Mesenchymal stem cell (in vitro differentiated cells and primary cell): ENCODE data around the gene CASP2.

Experiments used
- DNase-seq: peaks from one replicate; pipeline ENCODE4 v3.0.0-alpha.2; 2013
- H2AFZ ChIP-seq: one replicate; pipeline ENCODE4 v1.6.1; 2013; ENCODE audit warnings: low read depth, mild to moderate bottlenecking, control low read depth, inconsistent platforms, low read length, moderate library complexity
- H2AK5ac ChIP-seq: 2 replicates; pipeline ENCODE4 v1.6.1; 2013; ENCODE audit warnings: low read length, moderate library complexity, mild to moderate bottlenecking, inconsistent platforms; ENCODE audit not compliant: severe bottlenecking
- H2BK120ac ChIP-seq: one replicate; pipeline ENCODE4 v1.6.1; 2013; ENCODE audit warnings: low read depth, mild to moderate bottlenecking, inconsistent platforms, low read length, moderate library complexity
- H2BK12ac ChIP-seq, 2 experiments: one replicate each; pipeline ENCODE4 v1.6.1; 2013; ENCODE audit warnings: inconsistent platforms in 2 of 2, low read length in 2 of 2, mild to moderate bottlenecking in 2 of 2, moderate library complexity in 2 of 2, control low read depth in 1 of 2
- H2BK15ac ChIP-seq: one replicate; pipeline ENCODE4 v1.6.1; 2013; ENCODE audit warnings: mild to moderate bottlenecking, low read depth, inconsistent platforms; ENCODE audit not compliant: poor library complexity, severe bottlenecking
- H2BK5ac ChIP-seq: 2 replicates; pipeline ENCODE4 v1.6.1; 2013; ENCODE audit warnings: low read depth, mild to moderate bottlenecking, low read length, control low read depth, inconsistent platforms; ENCODE audit not compliant: poor library complexity, severe bottlenecking
- H3K14ac ChIP-seq, 2 experiments: one replicate each; pipeline ENCODE4 v1.6.1; 2013; ENCODE audit warnings: inconsistent platforms in 2 of 2, low read length in 2 of 2, control low read depth in 1 of 2, mild to moderate bottlenecking in 1 of 2, moderate library complexity in 1 of 2
- H3K18ac ChIP-seq, 2 experiments: one replicate each; pipeline ENCODE4 v1.6.1; 2013; ENCODE audit warnings: inconsistent platforms in 2 of 2, low read length in 2 of 2, control low read depth in 1 of 2, low read depth in 1 of 2, mild to moderate bottlenecking in 1 of 2
- H3K23ac ChIP-seq, 2 experiments: one replicate each; pipeline ENCODE4 v1.6.1; 2013; ENCODE audit warnings: inconsistent platforms in 2 of 2, low read length in 2 of 2, mild to moderate bottlenecking in 2 of 2, moderate library complexity in 2 of 2, control low read depth in 1 of 2
- H3K27ac ChIP-seq: 2 replicates; pipeline ENCODE4 v1.5.1; 2013; ENCODE audit warnings: mild to moderate bottlenecking, moderate library complexity, low read length, control low read depth, inconsistent platforms; ENCODE audit not compliant: poor library complexity, severe bottlenecking
- H3K27me3 ChIP-seq, 2 experiments: 2 replicates each; pipeline versions ENCODE4 v1.6.1 to v1.7.0; 2013; ENCODE audit warnings: low read length in 2 of 2, mild to moderate bottlenecking in 2 of 2, moderate library complexity in 2 of 2, control low read depth in 1 of 2, inconsistent platforms in 1 of 2; ENCODE audit not compliant: control insufficient read depth in 1 of 2, insufficient read depth in 1 of 2
- H3K36me3 ChIP-seq, 2 experiments: 2 replicates each; pipeline versions ENCODE4 v1.6.1 to v1.7.0; 2013; ENCODE audit warnings: low read length in 2 of 2, control low read depth in 1 of 2, inconsistent platforms in 1 of 2, low read depth in 1 of 2, mild to moderate bottlenecking in 1 of 2; ENCODE audit not compliant: insufficient read depth in 2 of 2, control insufficient read depth in 1 of 2
- H3K4ac ChIP-seq, 2 experiments: one replicate each; pipeline ENCODE4 v1.6.1; 2013; ENCODE audit warnings: inconsistent platforms in 2 of 2, low read length in 2 of 2, mild to moderate bottlenecking in 2 of 2, moderate library complexity in 2 of 2, control low read depth in 1 of 2, low read depth in 1 of 2
- H3K4me1 ChIP-seq: 2 replicates; pipeline ENCODE4 v1.6.1; 2013; ENCODE audit warnings: low read depth, low read length, control low read depth; ENCODE audit not compliant: control insufficient read depth, insufficient read depth
- H3K4me2 ChIP-seq: 2 replicates; pipeline ENCODE4 v1.6.1; 2013; ENCODE audit warnings: low read length, mild to moderate bottlenecking, inconsistent platforms; ENCODE audit not compliant: poor library complexity, severe bottlenecking
- H3K4me3 ChIP-seq, 2 experiments: 2 replicates each; pipeline versions ENCODE4 v1.5.1 to v1.7.0; 2013; ENCODE audit warnings: low read length in 2 of 2, mild to moderate bottlenecking in 2 of 2, control low read depth in 1 of 2, low read depth in 1 of 2; ENCODE audit not compliant: insufficient read depth in 1 of 2
- H3K79me1 ChIP-seq: replicated peaks from 2 replicates; pipeline ENCODE4 v1.6.1; 2013; ENCODE audit warnings: mild to moderate bottlenecking, control low read depth, low read length, inconsistent platforms; ENCODE audit not compliant: poor library complexity, severe bottlenecking
- H3K9ac ChIP-seq: 2 replicates; pipeline ENCODE4 v1.7.0; 2013; ENCODE audit warnings: mild to moderate bottlenecking, low read length, moderate library complexity
- H3K9me3 ChIP-seq: 2 replicates; pipeline ENCODE4 v1.7.0; 2013; ENCODE audit warnings: mild to moderate bottlenecking, low read length; ENCODE audit not compliant: control insufficient read depth
- H4K8ac ChIP-seq: one replicate; pipeline ENCODE4 v1.6.1; 2013; ENCODE audit warnings: inconsistent platforms, mild to moderate bottlenecking, low read length, moderate library complexity
- H4K91ac ChIP-seq: one replicate; pipeline ENCODE4 v1.6.1; 2013; ENCODE audit warnings: mild to moderate bottlenecking, low read length, inconsistent platforms
- WGBS: methylation state at CpG from one replicate; pipeline ENCODE4 v1.1.7; 2013; ENCODE audit warnings: mixed read lengths; 5-methylcytosine and 5-hydroxymethylcytosine counted together

The CASP2 gene

DNA sequence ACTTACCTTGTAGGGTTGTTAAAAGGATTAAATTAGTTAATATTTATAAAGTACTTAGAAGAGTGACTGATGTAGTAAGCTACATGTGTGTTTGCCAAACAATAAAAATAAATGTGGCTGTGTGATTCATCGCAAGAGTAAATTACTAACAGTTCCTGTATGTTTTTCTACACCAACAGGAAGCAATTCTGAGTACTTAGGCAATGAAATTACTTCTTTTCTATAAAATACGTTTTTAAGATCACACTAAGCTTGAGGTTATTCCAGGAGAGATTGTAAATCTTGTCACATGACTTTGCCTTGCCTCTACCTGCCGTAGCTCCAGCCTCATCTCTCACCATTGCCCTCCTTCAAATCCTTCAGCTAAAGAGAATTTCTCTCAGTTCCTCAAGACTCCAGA lies 43.0 kb upstream of the CASP2 start:
- H3K4me2 ChIP-seq = no peak overlapping the region
- no peak overlapping the region for H2BK15ac ChIP-seq
- no peak for DNase-seq
- H3K79me1 ChIP-seq = no peaks in the 10 kb centered on the region
- H2BK120ac ChIP-seq = no peak overlapping the region
- H3K4me1 ChIP-seq = peaks cover 5% of the 10 kb centered on the region
- H2BK12ac ChIP-seq = no peak overlapping the region
- no peak overlapping the region for H4K91ac ChIP-seq
- no peaks in the 10 kb centered on the region for H3K27me3 ChIP-seq
- H2BK5ac ChIP-seq = no peak overlapping the region
- H3K18ac ChIP-seq = no peak overlapping the region
- no peak overlapping the region for H4K8ac ChIP-seq
- H3K9ac ChIP-seq = peak overlapping the region; percentile 21
- no peak overlapping the region for H2AFZ ChIP-seq
- no peak overlapping the region for H3K27ac ChIP-seq
- 46% methylated on average over 2 of the region's 3 CpGs for WGBS
- H3K23ac ChIP-seq = no peak overlapping the region
- H3K14ac ChIP-seq = no peak overlapping the region
- H3K4me3 ChIP-seq = no peak overlapping the region
- no peak overlapping the region for H2AK5ac ChIP-seq
- H3K9me3 ChIP-seq = no peaks in the 10 kb centered on the region
- H3K36me3 ChIP-seq = no peaks in the 10 kb centered on the region
- no peak overlapping the region for H3K4ac ChIP-seq

- Histone ChIP-seq H2BK120ac (no peak overlapping the region), H3K27ac (no peak overlapping the region), H3K23ac (no peak overlapping the region), H4K8ac (no peak overlapping the region), H3K18ac (no peak overlapping the region), H3K4me2 (no peak overlapping the region), H3K36me3 (no peaks in the 10 kb centered on the region), H3K27me3 (no peaks in the 10 kb centered on the region), H3K79me1 (no peaks in the 10 kb centered on the region), H3K9me3 (no peaks in the 10 kb centered on the region), H2BK15ac (no peak overlapping the region), H4K91ac (no peak overlapping the region), H3K14ac (no peak overlapping the region), H3K4ac (no peak overlapping the region), H2AK5ac (no peak overlapping the region), H3K9ac (no peak overlapping the region), H3K4me3 (no peak overlapping the region), H2BK12ac (no peak overlapping the region), H2AFZ (no peak overlapping the region), H2BK5ac (no peak overlapping the region), H3K4me1 (peaks cover 5% of the 10 kb centered on the region)
- WGBS = no CpG with 5 or more reads among the region's 1 CpG
- DNase-seq = no peak
These were observed 40.8 kb upstream of the CASP2 start for GRCh38 chr7:143247372-143247771.

DNA sequence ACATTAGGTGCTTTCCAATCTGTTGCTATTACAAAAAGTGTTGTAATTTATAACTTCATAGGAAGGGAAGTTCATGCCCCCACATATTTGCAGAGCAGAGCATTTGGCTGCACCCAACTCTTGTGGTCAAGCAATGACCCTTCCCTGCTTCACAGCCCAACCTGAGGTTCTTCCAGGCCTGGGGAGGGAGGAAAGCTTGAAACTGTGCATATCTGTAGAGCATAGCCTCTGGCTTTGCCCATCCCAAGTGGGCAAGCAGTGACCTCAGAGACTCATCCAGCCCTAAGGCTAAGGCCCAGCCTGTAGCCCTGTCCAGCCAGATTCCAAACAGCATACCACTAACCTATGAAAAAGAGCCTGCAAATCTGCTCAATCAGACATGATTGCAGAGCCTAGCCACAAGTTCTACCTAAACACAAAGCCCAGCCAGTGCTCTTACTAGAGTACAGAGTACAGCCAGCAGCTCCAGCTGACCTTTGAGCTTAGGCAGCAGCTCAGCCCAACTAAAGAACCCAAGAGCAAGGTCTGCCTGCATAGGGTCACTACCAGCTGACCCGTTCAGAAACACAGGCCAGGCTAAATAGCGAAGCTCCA lies 39.3 kb upstream of the CASP2 start:
- peaks cover 4% of the 10 kb centered on the region for H3K4me1 ChIP-seq
- no peak overlapping the region for H3K4ac ChIP-seq
- no peak overlapping the region for H2BK120ac ChIP-seq
- H3K4me3 ChIP-seq = no peak overlapping the region
- H3K9me3 ChIP-seq = no peaks in the 10 kb centered on the region
- 70% methylated on average over 2 of the region's 2 CpGs for WGBS
- no peak overlapping the region for H3K4me2 ChIP-seq
- H3K36me3 ChIP-seq = no peaks in the 10 kb centered on the region
- H3K79me1 ChIP-seq = no peaks in the 10 kb centered on the region
- no peak for DNase-seq
- H2AFZ ChIP-seq = no peak overlapping the region
- H3K9ac ChIP-seq = no peak overlapping the region
- H3K27ac ChIP-seq = no peak overlapping the region
- no peak overlapping the region for H3K14ac ChIP-seq
- no peak overlapping the region for H4K91ac ChIP-seq
- H2BK12ac ChIP-seq = no peak overlapping the region
- H2BK5ac ChIP-seq = no peak overlapping the region
- no peak overlapping the region for H2BK15ac ChIP-seq
- no peak overlapping the region for H3K18ac ChIP-seq
- H3K27me3 ChIP-seq = no peaks in the 10 kb centered on the region
- H2AK5ac ChIP-seq = no peak overlapping the region
- no peak overlapping the region for H4K8ac ChIP-seq
- no peak overlapping the region for H3K23ac ChIP-seq

- H3K4ac ChIP-seq = no peak overlapping the region
- H4K91ac ChIP-seq = no peak overlapping the region
- H3K27me3 ChIP-seq = no peaks in the 10 kb centered on the region
- no peak overlapping the region for H2BK12ac ChIP-seq
- H2AK5ac ChIP-seq = no peak overlapping the region
- H3K9ac ChIP-seq = no peak overlapping the region
- H3K36me3 ChIP-seq = no peaks in the 10 kb centered on the region
- no peak overlapping the region for H3K18ac ChIP-seq
- H4K8ac ChIP-seq = no peak overlapping the region
- no peaks in the 10 kb centered on the region for H3K79me1 ChIP-seq
- no peak for DNase-seq
- H2AFZ ChIP-seq = no peak overlapping the region
- H2BK5ac ChIP-seq = no peak overlapping the region
- H3K27ac ChIP-seq = no peak overlapping the region
- H3K4me3 ChIP-seq = no peak overlapping the region
- H2BK120ac ChIP-seq = no peak overlapping the region
- no peak overlapping the region for H3K4me2 ChIP-seq
- no peak overlapping the region for H3K23ac ChIP-seq
- H3K4me1 ChIP-seq = peaks cover 4% of the 10 kb centered on the region
- no peak overlapping the region for H3K14ac ChIP-seq
- no peaks in the 10 kb centered on the region for H3K9me3 ChIP-seq
- no peak overlapping the region for H2BK15ac ChIP-seq
These were observed 38.0 kb upstream of the CASP2 start for GRCh38 chr7:143250199-143250598.
